GM21381 (cell line): ENCODE data around the gene ABCC11.

Experiments
- ATAC-seq: cut with Tn5 transposase; IDR thresholded peaks from one replicate; pipeline ENCODE4 v1.9.1; 2021; ENCODE audit warnings: mild to moderate bottlenecking, moderate library complexity; ENCODE audit not compliant: unreplicated experiment

ABCC11 gene

GRCh38 chr16:48164907-48165715, 82.2 kb downstream of the ABCC11 start:
- ATAC-seq = peak; percentile 67

GRCh38 chr16:48162839-48163410, 84.4 kb downstream of the ABCC11 start:
- no peak for ATAC-seq

- no peak for ATAC-seq
Measured at GRCh38 chr16:48161906-48162305, 85.4 kb downstream of the ABCC11 start.

DNA sequence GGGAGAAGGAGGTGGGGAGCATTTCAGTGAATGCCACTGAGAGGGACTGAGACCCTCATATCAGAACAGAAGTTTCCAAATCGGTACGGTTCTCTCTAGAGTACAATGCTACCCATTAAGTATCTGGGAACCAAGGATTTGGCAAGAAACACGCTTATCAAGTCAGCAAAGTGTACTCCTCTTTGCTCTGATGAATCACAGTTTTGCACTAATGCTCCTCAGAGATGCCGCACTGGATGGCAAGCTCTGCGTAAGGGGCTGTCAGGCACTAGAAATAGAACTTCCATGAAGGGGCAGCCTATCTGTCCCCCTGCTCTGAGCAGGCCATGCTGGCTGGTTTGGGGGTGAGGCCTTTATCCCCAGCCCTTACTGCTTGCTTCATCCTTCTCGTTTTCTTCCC, 86.8 kb downstream of the ABCC11 start:
- no peak for ATAC-seq

- ATAC-seq = peak; percentile 70
Measured at GRCh38 chr16:48158296-48158695, 89.0 kb downstream of the ABCC11 start.

DNA sequence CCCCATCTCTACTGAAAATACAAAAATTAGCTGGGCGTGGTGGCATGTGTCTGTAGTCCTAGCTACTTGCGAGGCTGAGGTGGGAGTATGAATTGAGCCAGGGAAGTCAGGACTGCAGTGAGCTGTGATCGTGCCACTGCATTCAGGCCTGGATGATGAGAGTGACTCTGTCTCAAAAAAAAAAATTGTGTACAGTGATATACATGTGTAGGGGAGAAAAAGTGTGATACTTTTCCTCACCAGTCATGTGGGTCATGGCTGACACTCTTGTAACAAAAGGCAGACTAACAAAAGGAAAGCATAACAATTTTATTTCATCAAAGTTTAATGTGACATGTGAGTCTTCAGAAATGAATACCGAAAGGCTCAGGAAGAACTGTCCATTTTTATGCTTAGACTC, 89.5 kb downstream of the ABCC11 start:
- ATAC-seq = peak; percentile 7

- ATAC-seq = no peak
Measured at GRCh38 chr16:48157302-48157701, 90.0 kb downstream of the ABCC11 start.

GRCh38 chr16:48156790-48157209, 90.5 kb downstream of the ABCC11 start:
- no peak for ATAC-seq

GRCh38 chr16:48155926-48156789, 91.2 kb downstream of the ABCC11 start, which contains the start of gene ABCC12:
ABCC12 (minus strand) TSS chr16:48155993; CDS start chr16:48146424, 9,569 bp downstream.
- no peak for ATAC-seq

DNA sequence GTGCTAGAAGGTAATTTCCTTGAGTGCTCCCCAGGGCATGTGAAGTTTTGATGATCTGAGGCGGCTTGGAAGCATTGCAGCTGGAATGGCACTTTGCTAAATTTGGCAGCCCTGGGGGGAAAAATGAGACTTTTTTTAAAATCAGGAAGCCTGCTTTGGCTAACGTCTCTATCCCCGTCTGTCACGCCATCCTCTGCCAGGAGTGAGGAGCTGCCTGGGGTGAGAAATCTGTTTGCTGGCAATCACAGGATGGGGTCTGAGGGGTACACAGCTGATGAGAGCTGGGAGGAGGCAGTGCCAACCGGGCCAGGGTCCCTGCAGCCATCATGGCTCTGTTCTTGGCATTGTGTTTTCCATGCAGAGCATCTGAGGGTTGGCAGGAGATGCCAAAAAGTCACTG, 93.6 kb downstream of the ABCC11 start:
- ATAC-seq = no peak

- ATAC-seq = no peak
Measured at GRCh38 chr16:48152226-48152625, 95.1 kb downstream of the ABCC11 start.

GRCh38 chr16:48150707-48151106, 96.6 kb downstream of the ABCC11 start:
- ATAC-seq = no peak

DNA sequence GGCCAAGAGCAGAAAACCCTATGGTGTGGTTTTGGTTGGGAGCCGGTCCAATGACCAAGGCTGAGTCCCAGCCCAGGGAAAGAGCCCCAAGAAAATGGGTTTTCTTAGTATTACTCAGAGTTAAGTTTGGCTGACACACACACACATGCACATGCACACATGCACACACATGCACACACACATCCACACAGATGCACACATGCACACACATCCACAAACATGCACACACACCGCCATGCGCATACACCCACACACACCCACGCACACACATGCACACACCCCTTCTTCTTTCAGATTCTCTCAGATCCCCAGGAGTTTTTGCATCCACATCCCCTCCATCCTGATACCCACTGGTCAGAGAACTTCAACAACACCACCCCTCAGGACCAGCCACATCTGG, 100.6 kb downstream of the ABCC11 start:
- no peak for ATAC-seq

DNA sequence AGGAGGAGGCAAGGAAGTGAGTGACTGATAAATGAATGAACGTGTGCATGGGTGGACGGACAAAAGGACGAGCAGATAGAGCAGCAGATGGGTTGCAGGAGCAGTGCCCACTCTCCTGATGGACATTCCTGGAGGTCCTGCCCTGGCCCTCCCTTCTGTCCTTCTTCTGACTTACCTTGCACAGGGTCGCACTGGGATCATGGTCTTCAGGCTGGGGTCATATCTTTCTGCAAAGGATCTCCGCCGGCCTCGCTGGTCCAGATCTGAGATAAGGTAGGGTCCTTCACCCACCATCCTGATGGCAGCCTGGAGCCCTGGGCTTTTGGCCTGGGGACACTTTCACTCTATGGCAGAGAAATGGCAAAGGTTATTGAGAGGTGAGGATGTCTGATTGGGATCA, 101.2 kb downstream of the ABCC11 start:
- no peak for ATAC-seq

DNA sequence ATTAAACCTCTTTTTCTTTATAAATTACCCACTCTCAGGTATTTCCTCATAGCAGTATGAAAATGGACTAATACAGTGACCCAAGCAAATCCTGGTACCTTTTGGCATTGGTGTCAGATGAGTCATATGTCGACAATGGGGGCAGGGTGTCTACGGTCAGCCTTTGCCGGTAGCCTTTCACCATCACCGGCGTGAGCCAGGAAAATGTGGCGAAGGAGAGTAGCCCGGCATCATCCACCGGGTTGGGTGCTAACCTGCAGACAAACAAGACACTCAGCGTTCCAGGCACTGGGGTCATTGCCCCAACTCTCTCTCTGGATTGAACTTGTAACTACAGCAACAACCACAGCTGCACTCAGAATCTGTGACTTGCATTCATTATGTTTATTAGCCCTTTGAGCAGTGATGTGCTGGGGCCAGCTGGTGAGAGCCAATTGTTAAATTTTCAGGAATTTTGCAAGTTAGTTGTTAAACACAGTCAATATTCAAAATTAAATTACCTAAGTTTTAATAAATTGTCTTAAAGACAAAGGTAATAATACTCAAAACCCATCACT, 103.4 kb downstream of the ABCC11 start:
- ATAC-seq = no peak

- ATAC-seq = no peak
Measured at GRCh38 chr16:48140821-48141220, 106.5 kb downstream of the ABCC11 start.

DNA sequence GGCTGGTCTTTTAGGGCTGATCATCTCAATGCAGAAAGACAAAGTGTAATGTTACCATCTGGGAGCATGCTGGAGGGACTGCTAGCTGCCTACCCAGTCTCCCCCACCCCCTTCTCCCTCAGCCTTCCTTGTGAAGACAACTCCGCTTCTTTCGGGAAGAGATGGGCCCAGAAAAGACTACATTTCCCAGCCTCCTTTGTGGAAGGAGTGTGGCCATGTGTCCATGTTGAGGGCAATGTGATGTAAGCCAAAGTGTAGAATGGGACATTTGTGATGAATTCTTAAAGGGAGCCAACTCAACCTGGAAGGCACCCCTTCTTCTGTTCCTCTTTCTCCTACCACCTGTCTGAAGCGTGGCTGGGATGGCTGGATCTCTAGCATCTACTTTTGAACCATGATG, 107.8 kb downstream of the ABCC11 start:
- ATAC-seq = no peak

- no peak for ATAC-seq
Measured at GRCh38 chr16:48138543-48138942, 108.8 kb downstream of the ABCC11 start.

- ATAC-seq = no peak
Measured at GRCh38 chr16:48137822-48138221, 109.5 kb downstream of the ABCC11 start.

- no peak for ATAC-seq
Measured at GRCh38 chr16:48136547-48137360, 110.6 kb downstream of the ABCC11 start.
